GM10266 (cell line): ENCODE data around the gene ADAMTSL1.

Source experiments
- DNase-seq: peaks from one replicate; pipeline ENCODE4 v3.0.0; 2012; ENCODE audit errors: extremely low spot score
- CTCF ChIP-seq: IDR thresholded peaks from 2 replicates; pipeline ENCODE4 v1.5.1; 2012; ENCODE audit warnings: mild to moderate bottlenecking, low read depth; ENCODE audit not compliant: control insufficient read depth, insufficient read depth; ENCODE audit errors: missing control alignments

Gene ADAMTSL1

GRCh38 chr9:18626046-18626698, 152.2 kb downstream of the ADAMTSL1 start:
- no peak for DNase-seq
- no peak for TF ChIP-seq CTCF

GRCh38 chr9:18629136-18629535, 155.2 kb downstream of the ADAMTSL1 start:
- TF ChIP-seq CTCF: no peak
- no peak for DNase-seq

- DNase-seq: no peak
- TF ChIP-seq CTCF: no peak
Measured at GRCh38 chr9:18632632-18633403, 158.9 kb downstream of the ADAMTSL1 start.

GRCh38 chr9:18636781-18637180, 162.8 kb downstream of the ADAMTSL1 start:
- DNase-seq: no peak
- no peak for TF ChIP-seq CTCF

GRCh38 chr9:18638371-18639249, 164.7 kb downstream of the ADAMTSL1 start:
- no peak for TF ChIP-seq CTCF
- no peak for DNase-seq

- TF ChIP-seq CTCF: no peak
- DNase-seq: no peak
Measured at GRCh38 chr9:18639911-18640310, 166.0 kb downstream of the ADAMTSL1 start.
